Activated CD8-positive, alpha-beta memory T cell treated with anti-CD3 and anti-CD28 coated beads for 48 hours (primary cell): ENCODE data around the gene ZBTB32.

Experiments used
- DNase-seq, 3 experiments: peaks; one replicate each; pipeline ENCODE4 v3.0.0-alpha.2; 2020; ENCODE audit warnings: low read depth in 2 of 3, low spot score in 2 of 3

ZBTB32 gene

GRCh38 chr19:35736913-35737886 is 32.8 kb downstream of the ZBTB32 start:
- no peak for DNase-seq

- DNase-seq = no peak
Observed at GRCh38 chr19:35738021-35738886, 33.9 kb downstream of the ZBTB32 start.

- no peak for DNase-seq
Observed at GRCh38 chr19:35738887-35739229, 34.5 kb downstream of the ZBTB32 start.

DNA sequence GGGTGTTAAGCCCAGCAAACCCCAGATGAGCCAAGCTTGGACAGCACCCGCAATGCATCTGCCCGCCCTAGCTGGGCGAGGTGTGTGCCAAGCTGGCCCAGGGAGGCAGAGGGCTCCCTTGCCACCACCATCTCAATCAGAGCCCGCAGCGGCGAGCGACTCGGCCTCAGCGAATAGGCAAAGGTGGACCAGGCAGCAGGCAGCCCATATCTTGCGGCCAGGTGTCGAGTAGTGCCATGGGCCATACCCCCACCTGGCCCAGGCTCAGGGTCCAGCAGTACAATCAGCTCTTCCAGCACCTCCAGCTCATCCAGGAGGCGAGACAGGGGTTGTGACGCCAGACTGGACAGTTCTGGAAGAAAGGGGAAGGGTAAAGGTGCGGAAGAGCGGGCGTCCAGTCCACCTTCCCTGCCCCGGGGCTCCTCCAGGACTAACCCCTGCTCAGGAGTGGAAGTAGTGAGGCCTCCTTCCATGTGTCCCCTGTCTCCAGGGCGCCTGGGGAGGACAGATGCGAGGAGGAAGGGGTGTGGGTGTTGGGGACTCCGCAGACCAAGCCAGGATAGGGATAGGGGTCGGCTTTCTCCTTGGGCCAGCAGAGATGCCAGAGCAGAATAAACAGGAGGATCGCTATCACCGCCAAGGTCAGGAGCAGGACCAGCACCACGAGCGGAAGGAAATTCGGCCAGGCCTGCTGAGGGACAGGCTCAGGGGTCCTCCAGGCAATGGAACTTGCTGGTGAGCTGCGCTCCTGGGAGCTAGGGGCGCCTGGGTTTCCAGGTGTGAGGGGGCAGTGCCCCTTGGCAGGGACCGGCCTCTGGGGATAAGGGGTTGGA is 35.1 kb downstream of the ZBTB32 start:
- DNase-seq = no peak

- no peak for DNase-seq
Observed at GRCh38 chr19:35740108-35740422, 35.7 kb downstream of the ZBTB32 start.

DNA sequence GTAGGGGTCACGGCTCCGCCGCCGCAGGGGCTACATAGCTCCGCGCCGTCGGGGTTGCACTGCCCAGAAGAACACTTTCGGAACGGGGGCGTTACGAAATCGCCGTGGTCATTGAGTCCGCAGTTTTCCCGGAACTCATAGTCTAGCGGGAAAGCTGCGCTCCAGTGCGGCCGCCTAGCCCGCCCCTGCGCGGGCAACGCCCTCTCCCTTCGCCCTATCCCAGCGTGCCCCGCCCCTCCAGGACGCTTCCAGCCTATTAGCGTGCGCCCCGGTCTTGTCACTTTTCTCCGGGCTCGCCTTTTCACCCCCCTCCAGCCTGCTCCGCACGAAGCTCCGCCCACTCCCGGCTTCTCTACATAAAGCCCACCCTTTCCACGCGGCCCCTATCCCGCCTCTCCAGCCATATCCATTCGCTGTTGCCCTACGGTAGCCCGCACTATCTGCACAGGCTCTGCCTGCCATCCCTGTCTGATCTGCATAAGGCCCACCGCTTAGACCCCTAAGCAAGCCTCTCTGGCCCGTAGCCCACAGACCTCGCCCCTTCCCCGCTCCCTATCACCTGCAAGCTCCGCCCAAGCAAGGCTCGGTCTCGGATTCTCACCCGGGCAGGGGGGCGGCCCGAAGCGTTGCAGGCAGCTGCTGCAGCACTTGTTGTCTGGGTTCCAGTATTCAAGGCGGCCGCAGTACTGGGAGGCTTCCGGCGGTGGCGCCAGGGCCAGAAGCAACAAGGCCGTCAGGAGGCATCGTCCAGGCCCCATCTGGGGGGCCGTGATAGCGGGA is 36.3 kb downstream of the ZBTB32 start:
- peak; percentile 82 to 90 (median 89) for DNase-seq

DNA sequence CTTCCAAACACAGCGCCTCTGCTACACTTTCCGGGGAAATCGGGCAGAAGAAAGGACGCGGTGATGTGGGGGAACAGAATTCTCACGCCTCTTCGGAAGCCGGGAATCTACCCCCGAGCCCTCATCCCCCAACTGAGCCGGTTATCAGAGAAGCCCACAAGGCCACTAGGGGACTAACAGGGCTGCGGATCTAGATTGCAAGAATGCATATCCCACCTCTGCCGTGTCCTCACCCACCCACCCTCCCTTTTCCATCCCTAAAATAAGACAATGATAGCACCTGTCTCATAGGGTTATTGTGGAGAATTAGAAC is 36.8 kb downstream of the ZBTB32 start:
- no peak for DNase-seq

- DNase-seq = peak; percentile 51 to 60 (median 54)
Observed at GRCh38 chr19:35742121-35742724, 37.9 kb downstream of the ZBTB32 start, which contains the start of gene IGFLR1. Gene IGFLR1 (minus strand): TSS chr19:35742452. CDS start chr19:35741180, 1,272 bp downstream.

DNA sequence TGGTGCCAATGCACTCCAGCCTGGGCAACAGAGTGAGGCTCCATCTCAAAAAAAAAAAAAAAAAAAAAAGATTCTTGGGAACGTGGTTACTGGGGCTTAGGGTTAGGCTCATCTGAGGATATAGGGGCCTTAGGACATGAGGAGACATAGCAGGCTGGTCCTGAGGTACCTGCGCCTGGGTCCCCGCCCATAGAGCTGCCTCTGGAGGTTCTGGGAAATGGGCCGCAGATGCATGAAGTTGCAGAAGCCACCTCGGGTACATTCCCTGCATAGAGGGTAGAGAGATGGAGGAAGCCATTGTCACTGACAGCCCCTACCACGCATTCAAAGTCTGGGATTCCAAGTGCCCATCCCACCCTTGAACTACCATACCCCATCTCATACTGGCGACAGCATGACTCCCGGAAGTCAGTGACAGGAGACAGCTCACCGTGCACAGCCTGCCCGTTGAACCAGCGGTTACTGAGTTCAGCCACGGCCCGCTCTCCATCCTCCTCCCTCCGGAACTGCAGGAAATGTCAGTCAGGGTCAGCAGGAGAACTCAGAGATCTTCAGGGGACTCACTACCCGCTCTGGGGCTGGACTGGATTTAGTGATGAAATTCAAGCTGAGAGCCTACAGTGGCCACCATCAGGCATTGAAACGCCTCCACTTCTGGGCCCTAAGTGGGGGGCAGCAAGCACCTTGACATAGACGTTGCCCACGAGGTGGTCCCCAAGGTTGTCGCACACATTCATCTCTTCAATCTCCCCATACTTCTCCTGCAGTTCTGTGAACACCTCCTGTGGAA is 39.5 kb downstream of the ZBTB32 start:
- no peak for DNase-seq

DNA sequence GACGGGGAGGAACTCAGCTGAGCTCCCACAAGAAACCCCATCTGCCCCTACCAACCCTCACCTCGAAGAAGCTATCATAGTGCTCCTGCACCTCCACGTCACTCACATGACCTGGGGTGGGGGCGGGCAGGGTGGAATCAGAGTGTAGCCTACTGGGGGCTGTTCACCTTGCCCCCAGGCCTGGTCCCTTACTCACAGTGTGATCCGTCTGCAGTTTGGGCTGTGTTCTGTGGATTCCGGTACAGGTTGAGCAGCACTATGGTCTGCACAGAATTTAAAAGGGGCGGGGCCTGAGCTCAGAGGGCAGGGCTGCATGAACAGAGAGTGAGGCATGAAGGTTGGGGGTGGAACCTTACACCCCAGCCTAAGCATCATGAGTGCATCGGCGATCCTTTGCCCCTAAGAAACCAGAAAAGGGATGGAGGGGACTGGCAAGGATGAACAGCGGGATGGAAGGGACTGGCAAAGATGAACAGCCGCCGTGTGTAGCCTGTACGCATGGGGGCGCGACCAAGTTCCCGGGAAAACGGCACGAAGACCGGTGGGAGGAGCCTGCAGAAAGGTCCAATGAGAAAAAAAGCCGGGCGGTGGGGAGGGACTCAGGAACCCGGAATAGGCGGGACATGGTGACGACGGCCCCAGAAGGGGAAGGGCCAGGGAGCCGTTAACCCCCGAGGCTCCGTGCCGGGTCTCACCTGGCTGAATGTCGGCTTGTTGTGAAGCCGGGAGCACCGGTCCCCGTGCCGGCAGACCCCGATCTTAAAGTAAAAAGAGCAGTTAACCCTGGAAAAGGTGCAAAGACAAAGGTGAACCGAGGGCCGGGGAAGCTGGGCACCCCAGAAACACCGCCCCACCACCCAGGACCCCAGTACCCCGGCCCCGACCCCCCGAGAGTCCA is 40.3 kb downstream of the ZBTB32 start:
- peak; percentile 73 to 83 (median 79) for DNase-seq

DNA sequence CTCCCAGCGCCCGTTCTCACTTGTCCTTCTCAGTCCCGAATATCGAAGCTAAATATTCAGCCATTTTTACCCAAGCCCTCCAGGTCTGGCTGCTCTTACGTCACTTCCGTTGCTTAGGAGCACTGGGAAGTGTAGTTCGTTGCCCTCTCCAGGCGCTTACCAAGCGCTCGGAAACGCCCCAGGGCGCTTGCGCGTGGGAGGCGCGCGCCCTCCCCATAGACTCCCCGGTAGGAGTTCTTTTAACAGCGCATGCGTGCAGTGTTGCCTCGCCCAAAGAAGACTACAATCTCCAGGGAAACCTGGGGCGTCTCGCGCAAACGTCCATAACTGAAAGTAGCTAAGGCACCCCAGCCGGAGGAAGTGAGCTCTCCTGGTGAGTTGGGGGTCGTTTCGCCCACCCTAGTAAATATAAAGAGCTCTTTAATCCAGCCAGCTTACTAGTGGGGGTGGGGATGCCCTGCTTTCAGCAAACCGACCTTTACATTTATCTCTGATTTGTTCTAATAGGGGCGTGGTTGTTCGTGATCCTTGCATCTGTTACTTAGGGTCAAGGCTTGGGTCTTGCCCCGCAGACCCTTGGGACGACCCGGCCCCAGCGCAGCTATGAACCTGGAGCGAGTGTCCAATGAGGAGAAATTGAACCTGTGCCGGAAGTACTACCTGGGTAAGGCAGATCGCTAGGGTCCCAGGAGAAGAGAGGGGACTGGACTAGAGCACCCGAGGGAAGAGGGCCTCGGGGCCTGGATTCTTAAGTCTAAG is 41.1 kb downstream of the ZBTB32 start, which contains the start of the genes PSENEN and U2AF1L4:
TSS of gene PSENEN (plus strand) at position 324 of the 759 bp plus-strand sequence. CDS start at position 604, 280 bp downstream.
TSS of gene U2AF1L4 (minus strand) at position 91 of the 759 bp plus-strand sequence. CDS start at position 64, 27 bp downstream.
- DNase-seq = peak; percentile 82 to 94 (median 85)

DNA sequence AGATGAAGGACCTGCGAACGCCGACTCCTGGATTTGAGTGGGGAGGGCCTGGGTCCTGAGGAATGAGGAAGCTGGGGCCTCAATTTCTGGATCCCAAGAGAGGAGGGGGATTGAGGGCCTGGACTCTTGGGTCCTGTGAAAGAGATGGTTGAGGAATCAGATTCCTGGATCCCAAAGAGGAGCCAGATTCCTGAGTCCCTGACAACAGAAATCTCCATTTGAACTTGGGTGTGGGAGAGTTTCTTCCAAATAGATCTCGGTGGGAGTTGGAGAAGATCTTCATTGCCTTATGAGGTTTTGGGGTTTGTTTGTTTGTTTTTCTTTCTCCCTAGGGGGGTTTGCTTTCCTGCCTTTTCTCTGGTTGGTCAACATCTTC is 41.7 kb downstream of the ZBTB32 start:
- DNase-seq = no peak

DNA sequence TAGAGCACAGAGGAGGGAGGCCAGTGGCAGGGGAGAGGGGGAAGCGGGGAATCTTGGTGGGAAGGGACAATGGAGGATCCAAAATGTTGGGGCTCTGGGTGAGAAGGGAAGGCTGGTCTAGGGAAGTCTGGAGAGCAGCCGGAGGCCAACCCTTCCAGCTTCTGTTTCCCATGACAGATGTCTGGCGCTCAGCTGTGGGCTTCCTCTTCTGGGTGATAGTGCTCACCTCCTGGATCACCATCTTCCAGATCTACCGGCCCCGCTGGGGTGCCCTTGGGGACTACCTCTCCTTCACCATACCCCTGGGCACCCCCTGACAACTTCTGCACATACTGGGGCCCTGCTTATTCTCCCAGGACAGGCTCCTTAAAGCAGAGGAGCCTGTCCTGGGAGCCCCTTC is 42.2 kb downstream of the ZBTB32 start:
- DNase-seq = no peak

GRCh38 chr19:35748106-35749020 is 44.0 kb downstream of the ZBTB32 start, which contains the start of gene LIN37:
Gene LIN37 (plus strand): TSS chr19:35748576. CDS start chr19:35748725, 149 bp downstream.
- peak; percentile 91 to 97 (median 94) for DNase-seq

DNA sequence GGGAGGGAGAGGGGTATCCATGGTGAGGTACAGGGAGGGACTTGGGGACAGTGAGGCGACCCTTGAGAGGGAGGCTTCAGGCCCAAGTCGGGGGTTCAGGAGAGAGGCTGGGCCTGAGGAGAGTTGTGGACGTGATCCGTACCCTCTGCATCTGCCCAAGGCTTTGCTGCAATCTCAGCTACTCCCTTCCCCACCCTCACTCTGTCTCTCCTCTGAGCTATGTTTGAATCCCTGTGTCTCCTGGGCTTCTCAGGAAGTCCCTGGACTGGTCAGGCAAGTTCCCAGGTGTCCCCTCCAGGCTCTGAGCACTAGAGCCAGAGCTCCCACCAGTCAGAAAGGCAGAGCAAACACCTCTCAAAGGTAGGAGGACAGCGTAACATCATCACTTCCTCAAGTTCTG is 45.8 kb downstream of the ZBTB32 start:
- no peak for DNase-seq
